IMR-90 (cell line): ENCODE results near the gene KRT71. TPM values are rescaled to one million over a fixed set of nuclear protein-coding genes. Genes with fewer than 3 reads are reported as not detected.

Experiments
- ATAC-seq: fragments of 200-7000 bp; cut with Tn5 transposase; 2 replicates; pipeline ENCODE4 v1.9.1; 2020; ENCODE audit warnings: low read depth, mild to moderate bottlenecking, moderate library complexity
- BruUV-seq: library from RNA; stranded (reverse); fragments of 400-500 nt; replicated peaks from 2 replicates; lab custom pipeline; 2021; lab: Mats Ljungman, UMichigan
- CTCF ChIA-PET: fragments of 300-600 bp; formaldehyde crosslinking; extraction: SDS; loops from one replicate; lab custom pipeline; 2021; ENCODE audit warnings: antibody characterized with exemption; lab: Yijun Ruan, JAX
- POLR2A ChIA-PET: fragments of 300-600 bp; sonication (Branson Sonifier 250); formaldehyde crosslinking; loops from one replicate; lab custom pipeline; 2022; ENCODE audit warnings: antibody characterized with exemption; ENCODE audit not compliant: unreplicated experiment; lab: Charles Lee
- DNase-seq: peaks from one replicate; pipeline ENCODE4 v3.0.0; 2013
- H2AFZ ChIP-seq: replicated peaks from 2 replicates; pipeline ENCODE3; 2013; ENCODE audit warnings: low read length, mild to moderate bottlenecking; ENCODE audit not compliant: poor library complexity
- H2AK5ac ChIP-seq: 2 replicates; pipeline ENCODE4 v1.6.1; 2013; ENCODE audit warnings: low read depth, low read length, inconsistent platforms
- H2AK9ac ChIP-seq: replicated peaks from 2 replicates; pipeline ENCODE3; 2013; ENCODE audit warnings: mild to moderate bottlenecking, low read depth, low read length, moderate library complexity; ENCODE audit not compliant: poor library complexity
- H2BK120ac ChIP-seq: 2 replicates; pipeline ENCODE4 v1.6.1; 2013; ENCODE audit warnings: low read depth, low read length, inconsistent platforms
- H2BK15ac ChIP-seq: 3 replicates; pipeline ENCODE4 v1.6.1; 2013; ENCODE audit warnings: low read depth, low read length, inconsistent platforms
- H2BK20ac ChIP-seq: 2 replicates; pipeline ENCODE4 v1.6.1; 2013; ENCODE audit warnings: low read depth, mild to moderate bottlenecking, inconsistent platforms, low read length, moderate library complexity
- H2BK5ac ChIP-seq: 2 replicates; pipeline ENCODE4 v1.6.1; 2013; ENCODE audit warnings: mild to moderate bottlenecking, low read depth, low read length, inconsistent platforms; ENCODE audit not compliant: poor library complexity, severe bottlenecking
- H3K14ac ChIP-seq: replicated peaks from 2 replicates; pipeline ENCODE4 v1.6.1; 2013; ENCODE audit warnings: low read depth, low read length, inconsistent platforms
- H3K18ac ChIP-seq: 2 replicates; pipeline ENCODE4 v1.6.1; 2013; ENCODE audit warnings: low read depth, low read length, control low read depth
- H3K23ac ChIP-seq: 2 replicates; pipeline ENCODE4 v1.6.1; 2013; ENCODE audit warnings: low read depth, low read length, inconsistent platforms
- H3K27ac ChIP-seq: 2 replicates; pipeline ENCODE4 v1.5.1; 2013; ENCODE audit warnings: mild to moderate bottlenecking, control low read depth, low read length; ENCODE audit not compliant: insufficient read depth
- H3K27me3 ChIP-seq: 2 replicates; pipeline ENCODE4 v1.6.1; 2013; ENCODE audit warnings: low read length; ENCODE audit not compliant: control insufficient read depth, insufficient read depth
- H3K36me3 ChIP-seq: 2 replicates; pipeline ENCODE4 v1.6.1; 2013; ENCODE audit warnings: low read length, mixed read lengths; ENCODE audit not compliant: control insufficient read depth, insufficient read depth
- H3K4ac ChIP-seq: 2 replicates; pipeline ENCODE4 v1.6.1; 2013; ENCODE audit warnings: low read depth, low read length, inconsistent platforms
- H3K4me1 ChIP-seq: 2 replicates; pipeline ENCODE4 v1.6.1; 2013; ENCODE audit warnings: low read length, mixed read lengths; ENCODE audit not compliant: control insufficient read depth, insufficient read depth
- H3K4me2 ChIP-seq: 2 replicates; pipeline ENCODE4 v1.6.1; 2013; ENCODE audit warnings: low read depth, mild to moderate bottlenecking, control low read depth, low read length, moderate library complexity
- H3K4me3 ChIP-seq: 2 replicates; pipeline ENCODE4 v1.5.1; 2013; ENCODE audit warnings: low read depth, mild to moderate bottlenecking, control low read depth, low read length, moderate library complexity; ENCODE audit not compliant: insufficient read depth
- H3K56ac ChIP-seq: 2 replicates; pipeline ENCODE4 v1.6.1; 2013; ENCODE audit warnings: low read length, inconsistent platforms; ENCODE audit not compliant: insufficient read depth; ENCODE audit errors: extremely low read depth
- H3K79me1 ChIP-seq, 2 experiments: 2 replicates each; pipeline ENCODE4 v1.6.1; 2013; ENCODE audit warnings: low read length in 2 of 2, inconsistent platforms in 1 of 2, low read depth in 1 of 2
- H3K9ac ChIP-seq: 2 replicates; pipeline ENCODE4 v1.6.1; 2013; ENCODE audit warnings: low read depth, low read length, control low read depth
- H3K9me1 ChIP-seq: 2 replicates; pipeline ENCODE4 v1.6.1; 2013; ENCODE audit warnings: low read length, inconsistent platforms; ENCODE audit not compliant: insufficient read depth
- H3K9me3 ChIP-seq: 2 replicates; pipeline ENCODE4 v1.6.1; 2013; ENCODE audit warnings: low read length; ENCODE audit not compliant: control insufficient read depth, insufficient read depth
- H4K20me1 ChIP-seq: 2 replicates; pipeline ENCODE4 v1.6.1; 2013; ENCODE audit warnings: low read length, inconsistent platforms; ENCODE audit not compliant: insufficient read depth
- H4K5ac ChIP-seq: 2 replicates; pipeline ENCODE4 v1.6.1; 2013; ENCODE audit warnings: mild to moderate bottlenecking, low read depth, low read length, control low read depth
- H4K8ac ChIP-seq, 2 experiments: 2 replicates each; pipeline ENCODE4 v1.6.1; 2013; ENCODE audit warnings: low read depth in 2 of 2, low read length in 2 of 2, control low read depth in 1 of 2, inconsistent platforms in 1 of 2
- H4K91ac ChIP-seq: 2 replicates; pipeline ENCODE4 v1.6.1; 2013; ENCODE audit warnings: low read depth, low read length, inconsistent platforms; ENCODE audit not compliant: insufficient read depth
- CEBPB ChIP-seq: IDR thresholded peaks from 2 replicates; pipeline ENCODE4 v1.6.1; 2012; ENCODE audit warnings: low read depth, low read length, improper control_type of control experiment
- CTCF ChIP-seq: conservative IDR thresholded peaks from 2 replicates; pipeline ENCODE4 v1.5.1; 2012; ENCODE audit warnings: mild to moderate bottlenecking, low read depth, low read length, improper control_type of control experiment
- ELK1 ChIP-seq: fragments of 150-350 bp; IDR thresholded peaks from 2 replicates; pipeline ENCODE4 v1.6.1; 2016; ENCODE audit warnings: low read depth, mild to moderate bottlenecking, low read length, moderate library complexity, borderline replicate concordance
- FOS ChIP-seq: fragments of 150-350 bp; IDR thresholded peaks from 2 replicates; pipeline ENCODE4 v1.6.1; 2016; ENCODE audit warnings: low read depth, low read length
- MAFK ChIP-seq: IDR thresholded peaks from 2 replicates; pipeline ENCODE4 v1.6.1; 2012; ENCODE audit warnings: low read depth, low read length, improper control_type of control experiment
- RFX5 ChIP-seq: IDR thresholded peaks from 2 replicates; pipeline ENCODE4 v1.8.0; 2012; ENCODE audit warnings: low read depth, mild to moderate bottlenecking, low read length, moderate library complexity
- WGBS, 2 experiments: methylation state at CpG; one replicate each; pipeline versions ENCODE4 v1.1.5 to v1.1.7; 2013; ENCODE audit warnings: missing lambda C conversion rate in 2 of 2; ENCODE audit not compliant: insufficient read length in 1 of 2; ENCODE audit errors: extremely low coverage in 2 of 2; 5-methylcytosine and 5-hydroxymethylcytosine counted together
- dilution Hi-C: fragments of 300-500 bp; cut with HindIII; formaldehyde crosslinking; loops from one replicate; pipeline ENCODE4 v1.14.3; 2018; ENCODE audit warnings: low sequenced_read_pairs; ENCODE audit not compliant: unreplicated experiment
- in situ Hi-C: fragments of 300-500 bp; cut with MboI; formaldehyde crosslinking; loops from 3 replicates; pipeline ENCODE4 v1.14.3; 2019; ENCODE audit warnings: low sequenced_read_pairs, inconsistent platforms, mixed read lengths
- intact Hi-C: fragments of 100-400 bp; cut with micrococcal nuclease; formaldehyde crosslinking; loops from 2 replicates; pipeline ENCODE4 v1.10.0; 2022
- polyA plus RNA-seq, 3 experiments: library from polyadenylated mRNA; depleted of rRNA; stranded (reverse); fragments of >200 nt; gene quantifications; 2 replicates each; pipeline ENCODE4 v1.2.3, GENCODE V29; 2012; ENCODE audit warnings: low replicate concordance in 1 of 3
- total RNA-seq: library from RNA; depleted of rRNA; stranded (reverse); fragments of >200 nt; gene quantifications from 2 replicates; pipeline ENCODE4 v1.2.3, GENCODE V29; 2012

The KRT71 gene
- total and polyA plus RNA-seq, 2 of the 4 experiments (the other 2 are of a cell fraction), result not detected

GRCh38 chr12:52564582-52564981 lies 11.6 kb upstream of the KRT71 start:
- no peaks in the 10 kb centered on the region for H4K20me1 ChIP-seq
- no peaks in the 10 kb centered on the region for H3K9me1 ChIP-seq
- no peak overlapping the region for H3K4ac ChIP-seq
- H3K36me3 ChIP-seq, result no peaks in the 10 kb centered on the region
- H4K91ac ChIP-seq, result no peak overlapping the region
- BruUV-seq, result no TSS peak
- dilution Hi-C loops (no loop called here), in situ Hi-C loops (no loop called here), intact Hi-C loops (no loop called here)
- H3K23ac ChIP-seq, result no peak overlapping the region
- H2AK9ac ChIP-seq, result no peak overlapping the region
- H2BK5ac ChIP-seq, result no peak overlapping the region
- H3K56ac ChIP-seq, result no peak overlapping the region
- H2AFZ ChIP-seq, result no peak overlapping the region
- H3K4me1 ChIP-seq, result no peaks in the 10 kb centered on the region
- H3K79me1 ChIP-seq, result no peaks in the 10 kb centered on the region
- H3K4me3 ChIP-seq, result no peak overlapping the region
- no peaks in the 10 kb centered on the region for H3K9me3 ChIP-seq
- no peak overlapping the region for H2BK20ac ChIP-seq
- H4K8ac ChIP-seq, result no peak overlapping the region
- H3K4me2 ChIP-seq, result no peak overlapping the region
- H3K27me3 ChIP-seq, result peaks cover 32% of the 10 kb centered on the region
- H3K9ac ChIP-seq, result no peak overlapping the region
- CTCF ChIA-PET, result no interaction called here
- no peak for DNase-seq
- H2AK5ac ChIP-seq, result no peak overlapping the region
- POLR2A ChIA-PET, result no interaction called here
- H3K14ac ChIP-seq, result no peak overlapping the region
- no peak overlapping the region for H2BK120ac ChIP-seq
- no peak overlapping the region for H3K18ac ChIP-seq
- no peak overlapping the region for H4K5ac ChIP-seq
- H3K27ac ChIP-seq, result no peak overlapping the region
- no peak overlapping the region for H2BK15ac ChIP-seq
- TF ChIP-seq ELK1 (no peak), RFX5 (no peak), MAFK (no peak), CEBPB (no peak), CTCF (no peak), FOS (no peak)
- no CpG with 5 or more reads among the region's 1 CpG for WGBS, 2 experiments
- ATAC-seq, result no peak
